ENCODE results near the gene CDC7.

Gene CDC7

GRCh38 chr1:91549041-91549735 is 48.5 kb downstream of the CDC7 start:
- DNase-seq (ENCODE audit: low spot score), result no peak

GRCh38 chr1:91550961-91551360 is 50.3 kb downstream of the CDC7 start:
- no peak for DNase-seq (ENCODE audit: low spot score)

- DNase-seq (ENCODE audit: low spot score), result peak; percentile 23
Observed at GRCh38 chr1:91552091-91552490, 51.4 kb downstream of the CDC7 start.

GRCh38 chr1:91552596-91552995 is 51.9 kb downstream of the CDC7 start:
- DNase-seq (ENCODE audit: low spot score), result no peak

GRCh38 chr1:91553177-91553591 is 52.5 kb downstream of the CDC7 start:
- peak; percentile 72 for DNase-seq (ENCODE audit: low spot score)

DNA sequence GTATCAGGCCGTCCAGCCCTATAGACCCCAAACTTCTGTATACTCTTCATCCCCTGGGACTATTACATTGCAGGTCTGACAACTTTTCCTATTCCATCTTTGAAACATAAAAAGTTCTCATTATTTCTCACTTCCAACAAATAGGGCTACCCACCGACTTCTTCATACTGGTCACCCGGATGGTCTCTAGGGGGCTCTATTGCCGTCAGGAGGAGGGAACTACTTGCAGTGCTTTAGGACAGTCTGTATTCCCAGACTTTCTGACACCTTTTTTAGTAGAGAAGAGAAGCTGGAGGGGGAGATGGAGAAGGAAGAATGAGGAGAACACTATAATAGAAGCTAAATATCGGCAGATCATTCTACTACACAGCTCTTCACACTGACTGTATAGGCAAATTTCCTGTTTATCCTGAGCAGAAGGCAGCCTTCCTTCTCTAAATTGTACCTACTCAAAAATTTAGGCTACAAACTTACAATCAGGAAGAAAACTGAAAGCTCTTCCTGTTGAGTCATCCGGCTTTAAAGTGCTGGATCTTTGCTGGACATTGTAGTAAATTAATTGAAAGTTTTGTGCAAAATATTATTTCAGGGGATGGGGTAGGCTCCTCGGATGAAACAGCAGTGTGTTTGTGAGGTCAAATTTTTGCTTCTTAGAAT is 54.6 kb downstream of the CDC7 start:
- DNase-seq (ENCODE audit: low spot score), result no peak

- peak; percentile 35 for DNase-seq (ENCODE audit: low spot score)
Observed at GRCh38 chr1:91555821-91556531, 55.3 kb downstream of the CDC7 start.

- no peak for DNase-seq (ENCODE audit: low spot score)
Observed at GRCh38 chr1:91556556-91556955, 55.9 kb downstream of the CDC7 start.

DNA sequence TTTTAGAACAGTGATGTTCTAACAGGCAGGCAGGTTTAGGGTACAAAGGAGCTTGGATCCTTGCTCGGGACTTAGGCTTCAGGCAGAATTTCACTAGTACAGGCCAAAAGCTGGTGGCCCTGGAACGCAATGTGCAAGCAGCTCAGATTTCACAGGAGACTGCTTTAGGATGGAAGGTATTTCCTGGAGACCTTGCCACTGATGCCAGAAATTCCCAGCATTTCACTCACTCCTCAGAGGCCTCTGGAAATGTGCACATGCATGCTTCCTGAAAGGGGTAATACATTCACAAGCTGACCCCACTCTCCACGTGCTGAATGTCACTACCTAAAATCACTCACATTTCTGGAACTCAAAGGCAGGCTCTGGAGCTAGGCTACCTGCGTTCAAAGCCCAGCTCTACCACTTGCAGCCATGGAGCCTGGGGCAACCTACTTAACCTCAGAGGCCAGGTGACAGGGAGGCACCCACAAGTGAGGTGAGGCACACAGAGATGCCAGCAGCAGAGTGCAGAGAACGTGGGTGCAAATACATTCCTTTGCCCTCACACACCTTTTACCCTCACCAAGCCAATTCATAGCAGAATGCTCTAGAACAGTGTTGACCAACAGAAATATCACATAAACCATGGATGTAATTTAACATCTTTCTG is 56.5 kb downstream of the CDC7 start:
- DNase-seq (ENCODE audit: low spot score), result no peak

DNA sequence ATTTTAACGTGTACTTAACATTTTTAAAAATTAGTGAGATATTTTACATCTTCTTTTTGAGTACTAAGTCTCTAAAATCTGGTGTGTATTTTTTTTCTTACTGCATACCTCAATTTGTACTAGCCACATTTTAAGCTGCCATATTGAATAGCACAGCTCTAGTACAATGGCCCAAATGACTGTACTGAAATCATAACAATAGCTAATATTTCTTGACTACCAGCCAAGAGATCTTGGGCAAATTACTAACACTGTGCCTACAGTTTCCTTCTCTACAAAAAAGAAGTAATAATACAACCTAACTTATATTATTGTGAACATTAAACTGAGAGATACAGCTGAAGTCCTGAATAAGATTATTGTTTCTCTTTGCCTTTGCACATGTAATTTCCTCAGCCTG is 57.2 kb downstream of the CDC7 start:
- no peak for DNase-seq (ENCODE audit: low spot score)

DNA sequence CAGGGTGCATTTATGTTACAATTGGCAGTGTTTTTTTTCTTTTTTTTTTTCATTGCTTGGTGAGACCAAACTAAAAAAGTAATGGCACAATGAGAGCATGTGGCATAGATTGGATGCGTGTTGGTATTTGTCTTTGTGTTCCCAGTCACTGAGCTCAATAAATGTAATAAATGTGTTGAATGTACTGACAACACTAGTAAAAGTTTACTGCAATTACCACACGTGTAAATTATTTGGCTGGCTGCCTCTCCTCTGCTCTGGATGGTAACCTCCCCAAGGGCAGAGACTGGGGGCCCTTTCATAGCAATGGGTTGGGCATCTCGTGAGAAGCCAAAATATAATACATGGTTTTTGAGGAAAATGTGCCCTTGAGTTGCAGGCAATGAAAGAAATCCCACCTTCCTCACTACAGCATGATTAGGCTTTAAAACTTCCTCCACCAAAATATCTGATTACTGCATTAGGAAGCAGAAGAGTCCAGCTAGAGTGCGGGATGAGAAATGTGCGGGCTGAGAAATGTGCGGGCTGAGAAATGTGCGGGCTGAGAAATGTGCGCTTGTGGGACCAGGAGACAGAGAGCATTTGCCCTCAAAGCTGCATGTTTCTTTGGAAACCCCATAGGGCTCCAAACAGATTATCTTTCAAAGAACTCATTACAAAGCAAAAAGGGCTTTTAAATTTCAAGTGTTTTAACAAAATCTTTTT is 58.5 kb downstream of the CDC7 start:
- DNase-seq (ENCODE audit: low spot score), result no peak

DNA sequence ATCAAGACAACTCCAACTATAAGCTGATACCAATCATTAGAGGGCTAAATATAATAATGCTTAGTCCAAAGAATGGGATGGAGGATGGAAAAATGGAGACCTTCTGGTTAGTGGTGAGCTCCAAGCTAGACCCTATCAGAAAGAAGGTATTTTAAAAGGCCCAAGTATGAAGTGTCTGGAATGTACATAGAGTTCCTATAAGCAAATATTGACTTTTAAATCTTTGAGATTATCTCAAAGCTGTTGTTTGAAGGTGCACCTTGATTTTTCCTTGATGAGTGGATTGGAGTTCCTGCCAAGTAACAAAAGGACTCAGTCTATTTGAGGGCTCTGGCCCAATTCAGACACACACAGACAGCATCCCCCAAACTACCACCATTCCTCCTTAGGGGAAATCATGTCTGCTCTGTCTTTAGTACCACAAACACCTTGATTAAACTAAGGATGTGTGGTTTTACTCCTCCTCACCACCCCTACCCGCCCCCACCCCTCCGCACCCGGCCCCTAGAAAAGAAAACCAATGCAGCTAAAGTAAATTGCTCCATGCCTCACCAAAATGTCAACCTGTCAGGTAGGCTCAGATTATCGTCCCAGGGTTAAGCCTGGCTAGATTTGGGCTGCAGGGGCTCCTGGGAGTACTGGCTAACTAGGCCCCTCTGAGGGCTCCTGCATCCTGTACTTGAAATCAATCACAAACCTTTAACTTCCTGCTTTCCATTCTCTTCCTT is 59.4 kb downstream of the CDC7 start:
- no peak for DNase-seq (ENCODE audit: low spot score)

DNA sequence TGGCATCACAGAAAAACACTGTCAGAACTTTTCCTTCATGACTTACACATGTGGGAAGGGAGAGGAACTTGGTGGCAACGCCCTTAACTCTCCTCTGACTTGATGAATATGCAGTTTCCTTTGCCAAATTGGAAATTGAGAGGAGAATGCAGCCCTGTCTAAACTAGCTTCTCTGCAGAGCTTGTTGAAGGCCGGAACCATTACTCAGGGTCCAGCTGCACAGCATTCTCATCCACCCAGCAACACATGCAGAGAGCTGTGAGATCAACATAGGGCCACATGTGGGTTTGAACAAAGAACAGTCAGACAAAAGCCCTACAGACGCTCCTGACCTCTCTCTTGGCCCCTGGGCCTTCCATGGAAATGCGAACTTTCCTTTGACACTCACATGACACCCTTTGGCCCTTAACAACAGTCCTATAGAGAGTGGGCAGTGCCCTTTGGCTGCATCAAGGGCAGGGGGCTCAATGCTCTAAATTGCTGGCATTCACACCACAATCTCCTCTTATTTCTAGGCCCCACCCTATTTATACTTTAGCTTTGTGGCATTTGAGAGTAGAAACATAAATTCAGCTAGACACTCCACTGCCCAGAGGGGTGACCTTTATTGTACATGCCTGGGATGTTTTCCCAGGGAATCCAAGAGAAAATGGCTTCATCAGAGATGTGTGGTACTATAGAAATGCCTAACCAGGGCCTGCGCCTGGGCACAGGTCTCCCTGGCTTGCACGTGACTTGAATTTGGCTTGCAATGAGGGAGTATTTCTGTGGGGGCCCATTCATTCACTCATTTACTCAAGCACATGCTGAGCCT is 64.4 kb downstream of the CDC7 start:
- DNase-seq (ENCODE audit: low spot score), result peak; percentile 50

DNA sequence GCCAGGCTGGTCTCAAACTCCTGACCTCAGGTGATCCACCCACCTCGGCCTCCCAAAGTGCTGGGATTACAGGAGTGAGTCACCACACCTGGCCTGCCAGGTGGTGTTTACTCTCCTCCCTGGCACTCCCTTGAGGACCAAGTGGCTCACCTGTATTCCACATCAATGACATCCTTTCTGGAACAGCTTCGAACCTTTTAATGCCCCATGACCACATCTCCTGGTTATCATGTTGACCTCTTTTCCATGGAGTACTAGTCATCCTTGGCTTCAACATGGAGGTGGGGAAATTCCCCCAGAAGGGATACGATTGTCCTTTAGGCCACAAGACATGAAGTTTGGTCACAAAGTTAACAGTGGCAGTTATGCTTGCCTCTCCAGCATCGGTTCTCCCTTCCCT is 66.9 kb downstream of the CDC7 start:
- DNase-seq (ENCODE audit: low spot score), result no peak

- DNase-seq (ENCODE audit: low spot score), result no peak
Observed at GRCh38 chr1:91568261-91568660, 67.6 kb downstream of the CDC7 start.

DNA sequence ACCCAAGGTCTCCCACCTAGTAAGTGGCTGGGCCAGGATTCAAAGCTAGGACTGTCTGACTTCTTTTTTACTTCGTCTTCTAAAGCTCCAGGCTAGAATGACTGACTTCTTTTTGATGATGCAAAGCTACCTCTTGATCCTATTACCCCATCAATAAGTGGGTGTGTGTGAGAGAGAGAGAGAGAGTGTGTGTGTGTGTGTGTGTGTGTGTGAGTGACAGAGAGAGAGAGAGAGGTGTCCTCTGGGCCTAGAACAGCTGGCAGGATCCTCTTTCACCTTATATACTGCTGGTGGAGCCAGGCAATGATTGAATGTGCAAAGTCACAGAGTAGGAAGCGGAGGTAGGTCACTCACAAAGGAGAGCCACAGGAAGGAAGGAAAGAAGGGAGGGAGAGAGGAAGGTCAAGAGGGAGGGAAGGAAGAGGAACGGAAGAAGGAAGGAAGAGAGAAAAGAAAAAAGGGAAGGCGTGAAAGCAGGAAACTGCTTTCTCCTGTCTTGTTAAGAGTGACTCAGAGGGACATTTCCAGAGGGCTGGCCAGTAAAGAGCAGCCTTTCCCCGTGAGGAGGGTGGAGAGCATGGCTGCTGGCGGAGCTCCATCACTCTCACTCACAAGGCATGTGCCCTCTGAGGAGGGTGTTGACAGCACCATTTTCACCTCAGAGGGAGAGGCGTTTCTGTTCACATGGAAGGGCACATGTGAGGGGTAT is 68.9 kb downstream of the CDC7 start:
- DNase-seq (ENCODE audit: low spot score), result peak; percentile 82

DNA sequence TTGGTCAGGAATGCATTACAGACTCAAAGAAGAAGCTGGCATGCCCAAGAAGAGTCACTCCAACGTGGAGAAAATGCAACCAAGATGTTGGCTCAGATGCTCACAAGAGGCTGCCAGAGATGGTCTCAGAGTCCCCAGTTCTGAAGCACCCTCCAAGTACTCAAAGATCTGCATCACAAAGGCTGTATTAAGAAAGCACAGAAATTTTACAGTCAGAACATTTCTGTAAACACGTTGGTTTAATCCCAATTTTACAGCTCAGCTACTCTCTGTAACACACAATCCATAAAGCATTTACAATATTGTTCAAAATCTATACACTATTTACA is 69.4 kb downstream of the CDC7 start:
- DNase-seq (ENCODE audit: low spot score), result no peak

- no peak for DNase-seq (ENCODE audit: low spot score)
Observed at GRCh38 chr1:91572044-91572443, 71.4 kb downstream of the CDC7 start.
